ACC112 (cell line): Measurements from ENCODE around the gene UTP4.

Source experiments
- H2AFZ ChIP-seq: fragments of 200-600 bp; sonication (generic); one replicate; pipeline ENCODE4 v1.6.0; 2017; ENCODE audit warnings: antibody characterized with exemption, low read length; ENCODE audit not compliant: unreplicated experiment
- H3K27ac ChIP-seq: fragments of 200-600 bp; sonication (generic); 2 replicates; pipeline ENCODE4 v1.5.1; 2014; ENCODE audit warnings: low read depth, mild to moderate bottlenecking, antibody characterized with exemption, low read length, moderate library complexity
- H3K27me3 ChIP-seq: fragments of 200-600 bp; sonication (generic); 2 replicates; pipeline ENCODE4 v1.6.1; 2014; ENCODE audit warnings: mild to moderate bottlenecking, antibody characterized with exemption, low read length, moderate library complexity, mixed read lengths; ENCODE audit not compliant: insufficient read depth
- H3K36me3 ChIP-seq: fragments of 200-600 bp; sonication (generic); 2 replicates; pipeline ENCODE4 v1.6.1; 2016; ENCODE audit warnings: mild to moderate bottlenecking, antibody characterized with exemption, low read length, moderate library complexity, mixed read lengths; ENCODE audit not compliant: insufficient read depth
- H3K4me1 ChIP-seq: fragments of 200-600 bp; sonication (generic); one replicate; pipeline ENCODE4 v1.6.1; 2016; ENCODE audit warnings: low read length, mixed read lengths; ENCODE audit not compliant: insufficient read depth, unreplicated experiment, control insufficient read depth
- H3K4me3 ChIP-seq: fragments of 200-600 bp; sonication (generic); 2 replicates; pipeline ENCODE4 v1.5.1; 2014; ENCODE audit warnings: mild to moderate bottlenecking, low read depth, low read length
- H3K79me2 ChIP-seq: fragments of 200-600 bp; sonication (generic); one replicate; pipeline ENCODE4 v1.6.0; 2016; ENCODE audit warnings: low read length; ENCODE audit not compliant: control insufficient read depth, unreplicated experiment, insufficient read depth

UTP4 gene

GRCh38 chr16:69111216-69111875 is 21.1 kb upstream of the UTP4 start:
- Histone ChIP-seq H3K27ac (no peak overlapping the region), H3K4me3 (no peak overlapping the region), H3K36me3 (peaks cover 6% of the 10 kb centered on the region; the same call in 1 of the 2 replicates), H2AFZ (no peak overlapping the region), H3K27me3 (0 out of 2 replicates have a peak, but pooled peaks cover 3% of the 10 kb centered on the region), H3K79me2 (no peaks in the 10 kb centered on the region), H3K4me1 (peaks cover 9% of the 10 kb centered on the region)

GRCh38 chr16:69111876-69112230 is 20.6 kb upstream of the UTP4 start:
- Histone ChIP-seq H3K4me1 (peaks cover 9% of the 10 kb centered on the region), H3K27ac (no peak overlapping the region), H2AFZ (no peak overlapping the region), H3K36me3 (peaks cover 11% of the 10 kb centered on the region), H3K27me3 (0 out of 2 replicates have a peak, but pooled peaks cover 3% of the 10 kb centered on the region), H3K79me2 (no peaks in the 10 kb centered on the region), H3K4me3 (no peak overlapping the region)

GRCh38 chr16:69112285-69113129 is 19.9 kb upstream of the UTP4 start:
- peaks cover 16% of the 10 kb centered on the region for H3K36me3 ChIP-seq
- H3K27me3 ChIP-seq: 0 out of 2 replicates have a peak, but pooled peaks cover 3% of the 10 kb centered on the region
- no peak overlapping the region for H3K27ac ChIP-seq
- H3K79me2 ChIP-seq: no peaks in the 10 kb centered on the region
- no peak overlapping the region for H3K4me3 ChIP-seq
- no peak overlapping the region for H2AFZ ChIP-seq
- H3K4me1 ChIP-seq: peaks cover 3% of the 10 kb centered on the region

GRCh38 chr16:69113216-69113615 is 19.2 kb upstream of the UTP4 start:
- Histone ChIP-seq H3K36me3 (peaks cover 23% of the 10 kb centered on the region), H2AFZ (no peak overlapping the region), H3K4me3 (no peak overlapping the region), H3K79me2 (no peaks in the 10 kb centered on the region), H3K27ac (no peak overlapping the region), H3K27me3 (no peaks in the 10 kb centered on the region), H3K4me1 (no peaks in the 10 kb centered on the region)

DNA sequence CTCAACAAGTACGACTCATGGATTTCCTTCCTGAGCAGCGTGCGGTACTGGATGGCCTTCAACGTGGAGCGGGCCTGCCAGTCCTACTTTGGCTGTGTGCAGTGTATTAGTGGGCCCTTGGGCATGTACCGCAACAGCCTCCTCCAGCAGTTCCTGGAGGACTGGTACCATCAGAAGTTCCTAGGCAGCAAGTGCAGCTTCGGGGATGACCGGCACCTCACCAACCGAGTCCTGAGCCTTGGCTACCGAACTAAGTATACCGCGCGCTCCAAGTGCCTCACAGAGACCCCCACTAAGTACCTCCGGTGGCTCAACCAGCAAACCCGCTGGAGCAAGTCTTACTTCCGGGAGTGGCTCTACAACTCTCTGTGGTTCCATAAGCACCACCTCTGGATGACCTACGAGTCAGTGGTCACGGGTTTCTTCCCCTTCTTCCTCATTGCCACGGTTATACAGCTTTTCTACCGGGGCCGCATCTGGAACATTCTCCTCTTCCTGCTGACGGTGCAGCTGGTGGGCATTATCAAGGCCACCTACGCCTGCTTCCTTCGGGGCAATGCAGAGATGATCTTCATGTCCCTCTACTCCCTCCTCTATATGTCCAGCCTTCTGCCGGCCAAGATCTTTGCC is 18.0 kb upstream of the UTP4 start:
- Histone ChIP-seq H3K27ac (no peak overlapping the region), H2AFZ (no peak overlapping the region), H3K36me3 (peaks cover 28% of the 10 kb centered on the region), H3K4me1 (no peaks in the 10 kb centered on the region), H3K4me3 (no peak overlapping the region), H3K27me3 (no peaks in the 10 kb centered on the region), H3K79me2 (no peaks in the 10 kb centered on the region)

DNA sequence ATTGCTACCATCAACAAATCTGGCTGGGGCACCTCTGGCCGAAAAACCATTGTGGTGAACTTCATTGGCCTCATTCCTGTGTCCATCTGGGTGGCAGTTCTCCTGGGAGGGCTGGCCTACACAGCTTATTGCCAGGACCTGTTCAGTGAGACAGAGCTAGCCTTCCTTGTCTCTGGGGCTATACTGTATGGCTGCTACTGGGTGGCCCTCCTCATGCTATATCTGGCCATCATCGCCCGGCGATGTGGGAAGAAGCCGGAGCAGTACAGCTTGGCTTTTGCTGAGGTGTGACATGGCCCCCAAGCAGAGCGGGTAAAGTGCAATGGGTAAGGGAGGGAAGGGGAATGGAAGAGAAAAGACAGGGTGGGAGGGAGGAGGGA is 17.5 kb upstream of the UTP4 start:
- Histone ChIP-seq H3K36me3 (peaks cover 32% of the 10 kb centered on the region), H3K27ac (no peak overlapping the region), H2AFZ (no peak overlapping the region), H3K79me2 (no peaks in the 10 kb centered on the region), H3K27me3 (no peaks in the 10 kb centered on the region), H3K4me1 (no peaks in the 10 kb centered on the region), H3K4me3 (no peak overlapping the region)

DNA sequence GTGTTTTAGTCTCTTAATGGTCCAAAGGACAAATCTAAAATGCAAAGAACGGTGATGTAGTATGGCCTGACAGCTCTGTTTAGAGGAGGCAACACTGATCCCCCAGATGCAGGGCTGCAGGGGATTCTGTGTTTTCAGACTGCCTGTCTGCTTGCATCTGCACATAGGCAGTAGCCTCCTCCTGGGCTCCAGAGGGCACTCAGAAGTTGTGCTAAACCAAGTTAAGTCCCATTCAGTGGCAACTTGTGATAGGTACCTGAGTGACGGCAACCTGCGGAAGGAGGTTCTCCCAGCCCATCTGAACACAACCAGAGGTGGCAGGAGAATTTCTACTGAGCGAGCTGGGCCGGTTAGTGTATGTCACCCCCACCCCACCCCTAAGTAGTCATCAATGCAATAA is 17.1 kb upstream of the UTP4 start:
- Histone ChIP-seq H3K27me3 (no peaks in the 10 kb centered on the region), H3K79me2 (no peaks in the 10 kb centered on the region), H3K36me3 (peaks cover 32% of the 10 kb centered on the region), H3K4me3 (no peak overlapping the region), H3K27ac (no peak overlapping the region), H3K4me1 (no peaks in the 10 kb centered on the region), H2AFZ (no peak overlapping the region)

DNA sequence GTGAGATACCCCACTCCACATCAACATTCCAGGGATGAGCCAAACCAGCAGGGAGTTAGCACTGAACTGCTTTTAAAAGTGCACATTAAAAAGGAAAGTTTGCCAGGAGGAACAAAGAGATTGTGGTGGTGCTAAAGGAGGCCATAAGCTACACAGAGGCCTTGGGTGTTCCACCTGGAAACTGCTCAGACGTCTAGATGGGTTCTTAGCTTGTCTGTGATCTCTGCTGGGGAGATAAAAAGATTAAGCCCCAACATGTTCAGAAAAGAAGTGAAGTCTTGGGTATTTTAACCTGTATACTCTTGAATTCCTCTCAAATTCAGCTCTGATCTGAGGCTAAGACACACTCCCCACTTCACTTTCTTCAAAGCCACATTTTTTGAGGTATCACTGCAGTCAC is 16.6 kb upstream of the UTP4 start:
- Histone ChIP-seq H3K79me2 (peaks cover 2% of the 10 kb centered on the region), H3K27me3 (no peaks in the 10 kb centered on the region), H3K36me3 (peaks cover 32% of the 10 kb centered on the region), H3K4me3 (no peak overlapping the region), H2AFZ (no peak overlapping the region), H3K27ac (no peak overlapping the region), H3K4me1 (no peaks in the 10 kb centered on the region)

DNA sequence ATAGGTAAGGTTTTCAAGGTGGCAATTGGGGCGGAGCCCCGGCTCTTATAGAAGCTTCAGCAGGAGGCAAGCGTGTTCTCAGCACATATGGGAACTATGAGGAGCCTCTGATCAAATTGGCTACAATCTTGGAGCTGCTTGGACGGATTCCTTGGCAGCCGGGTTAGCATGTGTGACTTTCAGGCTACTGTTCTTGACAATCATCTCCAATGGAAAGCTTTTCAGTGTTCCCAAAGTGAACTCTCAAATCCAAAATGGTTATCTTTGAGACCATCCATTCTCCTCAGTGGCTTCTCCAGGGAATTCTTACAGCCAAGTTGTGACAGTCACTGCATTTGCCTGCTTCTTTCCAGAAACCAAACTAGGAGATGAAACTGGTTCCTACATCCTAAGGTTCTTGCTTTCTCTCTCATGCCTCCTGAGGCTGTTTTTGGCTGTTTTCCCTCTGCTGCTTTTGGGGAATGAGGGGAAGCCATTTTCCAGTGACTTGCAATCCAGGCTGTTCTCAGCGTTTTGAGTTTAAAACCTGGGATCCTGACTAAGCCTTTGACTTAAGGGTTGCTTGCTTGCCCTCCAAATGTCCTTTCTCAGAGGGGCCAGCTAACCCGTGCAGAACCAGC is 16.1 kb upstream of the UTP4 start:
- Histone ChIP-seq H3K79me2 (peaks cover 3% of the 10 kb centered on the region), H3K27me3 (no peaks in the 10 kb centered on the region), H3K36me3 (peaks cover 32% of the 10 kb centered on the region), H3K4me1 (no peaks in the 10 kb centered on the region), H2AFZ (no peak overlapping the region), H3K4me3 (no peak overlapping the region), H3K27ac (no peak overlapping the region)

DNA sequence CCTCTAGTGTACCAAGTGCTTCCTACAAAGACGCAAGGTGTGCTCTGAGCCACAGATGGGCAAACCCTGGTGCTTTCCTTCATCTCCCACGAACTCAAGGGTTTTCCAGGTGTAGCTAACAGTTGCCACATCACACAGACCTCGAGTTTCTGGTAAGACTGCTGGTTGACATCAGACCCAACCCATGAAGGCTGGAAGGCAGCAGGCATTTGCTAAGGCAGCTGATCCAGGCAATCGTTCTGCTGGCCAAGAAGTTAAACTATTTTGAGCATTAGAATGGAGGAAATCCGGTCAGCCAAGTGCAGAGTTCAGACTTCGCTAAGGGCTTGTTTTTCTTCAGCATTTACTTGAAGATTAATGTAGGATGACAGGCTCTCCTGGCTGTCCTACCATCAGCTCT is 15.5 kb upstream of the UTP4 start:
- Histone ChIP-seq H3K27me3 (no peaks in the 10 kb centered on the region), H3K4me1 (no peaks in the 10 kb centered on the region), H2AFZ (no peak overlapping the region), H3K4me3 (no peak overlapping the region), H3K27ac (no peak overlapping the region), H3K36me3 (peaks cover 32% of the 10 kb centered on the region), H3K79me2 (peaks cover 3% of the 10 kb centered on the region)
